ENCODE measurements around the gene ARID5B. TPM values are rescaled to one million over a fixed set of nuclear protein-coding genes. Genes with fewer than 3 reads are reported as not detected.

ARID5B gene
- total RNA-seq, 1 experiment from 2014 or later, result 0.04 TPM

DNA sequence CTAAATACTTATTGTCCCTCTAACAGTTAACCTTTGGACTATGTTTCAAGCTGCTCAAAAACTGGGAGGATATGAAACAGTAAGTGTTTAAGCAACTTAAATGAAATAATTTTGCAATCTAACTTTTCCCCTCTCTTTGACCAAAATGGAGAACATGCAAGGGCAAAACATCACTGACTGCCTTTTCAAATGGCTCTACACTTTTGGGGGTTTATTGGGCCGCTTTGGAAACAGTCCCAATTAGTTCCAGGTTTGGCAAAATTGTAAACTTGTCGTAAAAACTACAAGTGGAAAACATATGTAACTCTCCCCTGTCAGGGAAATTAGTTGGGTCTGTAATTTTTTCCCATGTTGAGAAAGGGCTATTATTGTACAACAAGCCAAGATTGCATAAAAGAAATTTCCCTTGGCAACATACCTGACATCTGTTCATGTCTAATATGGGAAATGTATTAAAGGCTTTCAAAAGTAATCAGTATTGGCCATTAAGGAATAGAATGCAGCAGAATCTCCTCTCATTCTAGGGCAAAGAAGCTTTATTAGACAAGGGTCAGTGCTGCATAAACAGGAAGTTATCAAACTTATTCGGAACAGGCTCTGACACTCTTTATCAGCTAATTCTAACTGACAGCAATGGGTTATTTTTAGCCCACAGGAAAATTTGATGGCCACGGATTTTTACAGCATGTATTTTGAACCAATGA lies 157.9 kb downstream of the ARID5B start:
- Histone ChIP-seq H3K79me1 (ENCODE audit: insufficient read depth, low read depth, low read length, poor library complexity, severe bottlenecking) (no peaks in the 10 kb centered on the region), H3K9ac (ENCODE audit: extremely low read depth, insufficient read length, low read length) (no peak overlapping the region), H3K9me3 (ENCODE audit: control insufficient read depth, low read depth, low read length) (no peaks in the 10 kb centered on the region), H3K4ac (ENCODE audit: low read depth, low read length) (no peak overlapping the region), H2BK15ac (ENCODE audit: low read depth, low read length) (no peak overlapping the region), H3K27ac (ENCODE audit: insufficient read length, low read depth, low read length) (no peak overlapping the region), H3K23ac (ENCODE audit: insufficient read length, low read depth, low read length) (no peak overlapping the region), H3K4me1 (ENCODE audit: insufficient read depth, low read length) (no peaks in the 10 kb centered on the region), H2BK5ac (ENCODE audit: insufficient read length, low read length) (no peak overlapping the region), H2BK120ac (ENCODE audit: low read depth, low read length, poor library complexity, severe bottlenecking) (no peak overlapping the region), H2BK12ac (ENCODE audit: insufficient read length, low read depth, low read length) (no peak overlapping the region), H3K56ac (ENCODE audit: insufficient read length, low read depth, low read length) (no peak overlapping the region), H2BK20ac (ENCODE audit: low read depth, low read length, poor library complexity, severe bottlenecking) (no peak overlapping the region), H2AFZ (ENCODE audit: low read length) (no peak overlapping the region), H4K20me1 (ENCODE audit: control insufficient read depth, insufficient read depth, insufficient read length) (no peaks in the 10 kb centered on the region), H3T11ph (ENCODE audit: low read length) (no peak overlapping the region), H4K8ac (replicated peaks; ENCODE audit: insufficient read length, low read depth, low read length) (no peak overlapping the region), H4K5ac (ENCODE audit: insufficient read length, low read depth, low read length) (no peak overlapping the region), H2AK5ac (ENCODE audit: insufficient read length, low read length) (no peak overlapping the region), H4K91ac (ENCODE audit: insufficient read length, low read depth, low read length) (no peak overlapping the region), H3K23me2 (ENCODE audit: insufficient read length, low read depth, low read length, poor library complexity, severe bottlenecking) (no peaks in the 10 kb centered on the region), H3K79me2 (ENCODE audit: insufficient read depth, low read length) (no peaks in the 10 kb centered on the region), H3K27me3 (ENCODE audit: insufficient read depth, low read length) (no peaks in the 10 kb centered on the region), H3K18ac (ENCODE audit: insufficient read length, low read depth, low read length) (no peak overlapping the region), H3K14ac (ENCODE audit: insufficient read depth, low read length) (no peak overlapping the region), H3K4me2 (ENCODE audit: insufficient read depth, insufficient read length, low read length) (no peak overlapping the region)
- H3K27ac Mint-ChIP-seq, result no peak overlapping the region
- TF ChIP-seq, protein P1, sequence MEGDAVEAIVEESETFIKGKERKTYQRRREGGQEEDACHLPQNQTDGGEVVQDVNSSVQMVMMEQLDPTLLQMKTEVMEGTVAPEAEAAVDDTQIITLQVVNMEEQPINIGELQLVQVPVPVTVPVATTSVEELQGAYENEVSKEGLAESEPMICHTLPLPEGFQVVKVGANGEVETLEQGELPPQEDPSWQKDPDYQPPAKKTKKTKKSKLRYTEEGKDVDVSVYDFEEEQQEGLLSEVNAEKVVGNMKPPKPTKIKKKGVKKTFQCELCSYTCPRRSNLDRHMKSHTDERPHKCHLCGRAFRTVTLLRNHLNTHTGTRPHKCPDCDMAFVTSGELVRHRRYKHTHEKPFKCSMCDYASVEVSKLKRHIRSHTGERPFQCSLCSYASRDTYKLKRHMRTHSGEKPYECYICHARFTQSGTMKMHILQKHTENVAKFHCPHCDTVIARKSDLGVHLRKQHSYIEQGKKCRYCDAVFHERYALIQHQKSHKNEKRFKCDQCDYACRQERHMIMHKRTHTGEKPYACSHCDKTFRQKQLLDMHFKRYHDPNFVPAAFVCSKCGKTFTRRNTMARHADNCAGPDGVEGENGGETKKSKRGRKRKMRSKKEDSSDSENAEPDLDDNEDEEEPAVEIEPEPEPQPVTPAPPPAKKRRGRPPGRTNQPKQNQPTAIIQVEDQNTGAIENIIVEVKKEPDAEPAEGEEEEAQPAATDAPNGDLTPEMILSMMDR (conservative IDR thresholded peaks at IDR 0.05), result no peak
- no peak for DNase-seq
- H3K36me3 Mint-ChIP-seq (ENCODE audit: insufficient read depth in 1 of 3, low read depth in 3 of 3), result no peaks in the 10 kb centered on the region
- H3K9me3 Mint-ChIP-seq, result no peaks in the 10 kb centered on the region
- no CpG with 5 or more reads among the region's 4 CpGs for WGBS (ENCODE audit: extremely low coverage, insufficient read length, low lambda C conversion rate)
- H3K4me3 Mint-ChIP-seq, result no peak overlapping the region
- H3K4me1 Mint-ChIP-seq, result no peaks in the 10 kb centered on the region
- no peaks in the 10 kb centered on the region for H3K27me3 Mint-ChIP-seq (ENCODE audit: low read depth)
